Fibroblast of the aortic adventitia (primary cell): Measurements from ENCODE around the gene BICDL2. TPM values are rescaled to one million over a fixed set of nuclear protein-coding genes. Genes with fewer than 3 reads are reported as not detected.
"Not testable (repeated sequence)": the region's sequence is repeated elsewhere in the genome, so short reads cannot be mapped to it uniquely, and the experiment has no call there.

ENCODE experiments used
- DNase-seq: peaks from one replicate; pipeline ENCODE4 v3.0.0-alpha.2; 2010; ENCODE audit warnings: low read depth
- H3K4me3 ChIP-seq: 2 replicates; pipeline ENCODE4 v1.5.1; 2011; ENCODE audit warnings: low read depth, mild to moderate bottlenecking, control low read depth, low read length, moderate library complexity
- CTCF ChIP-seq: IDR thresholded peaks from 2 replicates; pipeline ENCODE4 v1.5.1; 2011; ENCODE audit warnings: mild to moderate bottlenecking, low read length, control low read depth, inconsistent platforms; ENCODE audit not compliant: insufficient read depth
- total RNA-seq: library from RNA; depleted of rRNA; stranded (reverse); fragments of >200 nt; gene quantifications from 2 replicates; pipeline ENCODE4 v1.2.3, GENCODE V29; 2012; ENCODE audit warnings: low replicate concordance

Gene BICDL2
- total RNA-seq = not detected in 2 replicates

GRCh38 chr16:3036726-3037315, at the start of gene BICDL2:
BICDL2 (minus strand) TSS chr16:3036944; CDS start chr16:3035496, 1,448 bp downstream.
- no peak for DNase-seq
- TF ChIP-seq CTCF = no peak
- no peak within 1 kb of the TSS for H3K4me3 ChIP-seq

GRCh38 chr16:3085868-3086595, 49.3 kb upstream of the BICDL2 start:
- no peak overlapping the region for H3K4me3 ChIP-seq
- TF ChIP-seq CTCF = no peak
- no peak for DNase-seq

- no peak for TF ChIP-seq CTCF
- no peak for DNase-seq
- no peak overlapping the region for H3K4me3 ChIP-seq
These were observed 48.4 kb upstream of the BICDL2 start for GRCh38 chr16:3084969-3085670.

- no peak for DNase-seq
- no peak for TF ChIP-seq CTCF
- H3K4me3 ChIP-seq = no peak overlapping the region
These were observed 47.7 kb upstream of the BICDL2 start for GRCh38 chr16:3084491-3084890.

- H3K4me3 ChIP-seq, DNase-seq: not testable (repeated sequence)
These were observed 46.7 kb upstream of the BICDL2 start for GRCh38 chr16:3083408-3083807.

GRCh38 chr16:3081957-3082356, 45.2 kb upstream of the BICDL2 start:
- not testable (repeated sequence) for DNase-seq, H3K4me3 ChIP-seq

- TF ChIP-seq CTCF = no peak
- H3K4me3 ChIP-seq = no peak overlapping the region
- DNase-seq = no peak
These were observed 43.3 kb upstream of the BICDL2 start for GRCh38 chr16:3080024-3080423.

GRCh38 chr16:3076577-3076976, 39.8 kb upstream of the BICDL2 start:
- DNase-seq = no peak
- no peak for TF ChIP-seq CTCF

GRCh38 chr16:3075946-3076345, 39.2 kb upstream of the BICDL2 start:
- not testable (repeated sequence) for DNase-seq, H3K4me3 ChIP-seq

More at GRCh38 chr16:3076577-3076976, 39.8 kb upstream of the BICDL2 start:
- no peak overlapping the region for H3K4me3 ChIP-seq
